ENCODE data around the gene BCAP29.

The BCAP29 gene

GRCh38 chr7:107642501-107642900 lies 62.5 kb downstream of the BCAP29 start:
- no peak overlapping the region for H2AFZ ChIP-seq (ENCODE audit: low read depth)
- no peak overlapping the region for H3K9ac ChIP-seq
- no peak overlapping the region for H3K4me3 ChIP-seq (IDR thresholded peaks at IDR 0.05; ENCODE audit: insufficient read depth, low read depth, low read length)
- peaks cover 6% of the 10 kb centered on the region for H3K4me1 ChIP-seq (ENCODE audit: low read depth, poor library complexity, severe bottlenecking)
- no peaks in the 10 kb centered on the region for H4K20me1 ChIP-seq (ENCODE audit: insufficient read depth)
- no peak for TF ChIP-seq CTCF (conservative IDR thresholded peaks at IDR 0.05; ENCODE audit: low read depth, low read length)
- H3K27me3 ChIP-seq (ENCODE audit: insufficient read depth, low read depth): no peaks in the 10 kb centered on the region
- H3K79me2 ChIP-seq (ENCODE audit: insufficient read depth, low read depth): no peaks in the 10 kb centered on the region
- H3K4me2 ChIP-seq: no peak overlapping the region
- H3K36me3 ChIP-seq (ENCODE audit: insufficient read depth): no peaks in the 10 kb centered on the region
- no peak overlapping the region for H3K27ac ChIP-seq

GRCh38 chr7:107643407-107643806 lies 63.4 kb downstream of the BCAP29 start:
- no peak for TF ChIP-seq CTCF (conservative IDR thresholded peaks at IDR 0.05; ENCODE audit: low read depth, low read length)
- no peaks in the 10 kb centered on the region for H3K79me2 ChIP-seq (ENCODE audit: insufficient read depth, low read depth)
- no peak overlapping the region for H3K4me3 ChIP-seq (IDR thresholded peaks at IDR 0.05; ENCODE audit: insufficient read depth, low read depth, low read length)
- no peak overlapping the region for H3K9ac ChIP-seq
- no peaks in the 10 kb centered on the region for H3K27me3 ChIP-seq (ENCODE audit: insufficient read depth, low read depth)
- H2AFZ ChIP-seq (ENCODE audit: low read depth): no peak overlapping the region
- H3K27ac ChIP-seq: no peak overlapping the region
- H4K20me1 ChIP-seq (ENCODE audit: insufficient read depth): no peaks in the 10 kb centered on the region
- no peak overlapping the region for H3K4me2 ChIP-seq
- H3K4me1 ChIP-seq (ENCODE audit: low read depth, poor library complexity, severe bottlenecking): peaks cover 4% of the 10 kb centered on the region
- no peaks in the 10 kb centered on the region for H3K36me3 ChIP-seq (ENCODE audit: insufficient read depth)

- Histone ChIP-seq H3K4me1 (ENCODE audit: low read depth, poor library complexity, severe bottlenecking) (no peaks in the 10 kb centered on the region), H3K9ac (no peak overlapping the region), H3K36me3 (ENCODE audit: insufficient read depth) (no peaks in the 10 kb centered on the region), H2AFZ (ENCODE audit: low read depth) (no peak overlapping the region), H3K27me3 (ENCODE audit: insufficient read depth, low read depth) (no peaks in the 10 kb centered on the region), H3K4me2 (no peak overlapping the region), H4K20me1 (ENCODE audit: insufficient read depth) (no peaks in the 10 kb centered on the region), H3K27ac (no peak overlapping the region), H3K79me2 (ENCODE audit: insufficient read depth, low read depth) (no peaks in the 10 kb centered on the region), H3K4me3 (IDR thresholded peaks at IDR 0.05; ENCODE audit: insufficient read depth, low read depth, low read length) (no peak overlapping the region)
- TF ChIP-seq CTCF (conservative IDR thresholded peaks at IDR 0.05; ENCODE audit: low read depth, low read length): no peak
Measured at GRCh38 chr7:107643938-107644308, 63.9 kb downstream of the BCAP29 start.

- H3K27me3 ChIP-seq (ENCODE audit: insufficient read depth, low read depth): no peaks in the 10 kb centered on the region
Measured at GRCh38 chr7:107644309-107644974, 64.4 kb downstream of the BCAP29 start.

More at GRCh38 chr7:107644309-107644974, 64.4 kb downstream of the BCAP29 start:
- Histone ChIP-seq H4K20me1 (ENCODE audit: insufficient read depth) (no peaks in the 10 kb centered on the region), H3K27ac (no peak overlapping the region), H3K4me1 (ENCODE audit: low read depth, poor library complexity, severe bottlenecking) (no peaks in the 10 kb centered on the region), H3K4me3 (IDR thresholded peaks at IDR 0.05; ENCODE audit: insufficient read depth, low read depth, low read length) (no peak overlapping the region), H3K36me3 (ENCODE audit: insufficient read depth) (no peaks in the 10 kb centered on the region), H3K4me2 (no peak overlapping the region), H3K79me2 (ENCODE audit: insufficient read depth, low read depth) (no peaks in the 10 kb centered on the region), H2AFZ (ENCODE audit: low read depth) (no peak overlapping the region), H3K9ac (no peak overlapping the region)
- TF ChIP-seq CTCF (conservative IDR thresholded peaks at IDR 0.05; ENCODE audit: low read depth, low read length): no peak
